ENCODE results near the gene KRTAP21-2.
"Not testable (repeated sequence)": the region's sequence is repeated elsewhere in the genome, so short reads cannot be mapped to it uniquely, and the experiment has no call there.

The KRTAP21-2 gene

DNA sequence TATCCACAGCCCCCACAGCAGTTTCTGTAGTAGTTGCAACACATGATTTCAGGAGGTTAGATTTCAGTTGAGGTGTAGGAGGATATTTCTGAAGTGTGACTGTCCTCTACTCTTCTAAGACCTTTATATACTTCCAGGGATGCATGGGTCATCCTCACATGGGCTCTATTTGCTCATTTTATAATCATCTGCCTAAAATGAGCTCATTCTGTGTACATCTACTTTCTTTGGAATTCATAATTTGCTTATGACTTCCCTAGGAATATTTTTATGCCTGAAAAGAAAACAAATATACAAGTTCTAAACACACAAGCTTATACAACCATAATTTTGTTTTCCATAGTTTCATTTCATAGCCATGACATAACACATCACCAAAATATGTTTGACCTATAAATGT, at the start of gene KRTAP21-2:
TSS of gene KRTAP21-2 (minus strand) at position 101 of the 400 bp plus-strand sequence. CDS start at position 44, 57 bp downstream.
- in situ Hi-C loops (cut with MboI; ENCODE audit: low sequenced_read_pairs): no loop called here

GRCh38 chr21:30793581-30794314, 46.7 kb upstream of the KRTAP21-2 start:
- in situ Hi-C loops (cut with MboI; ENCODE audit: low sequenced_read_pairs): no loop called here

GRCh38 chr21:30779249-30779648, 32.2 kb upstream of the KRTAP21-2 start:
- in situ Hi-C loops (cut with MboI; ENCODE audit: low sequenced_read_pairs): no loop called here

DNA sequence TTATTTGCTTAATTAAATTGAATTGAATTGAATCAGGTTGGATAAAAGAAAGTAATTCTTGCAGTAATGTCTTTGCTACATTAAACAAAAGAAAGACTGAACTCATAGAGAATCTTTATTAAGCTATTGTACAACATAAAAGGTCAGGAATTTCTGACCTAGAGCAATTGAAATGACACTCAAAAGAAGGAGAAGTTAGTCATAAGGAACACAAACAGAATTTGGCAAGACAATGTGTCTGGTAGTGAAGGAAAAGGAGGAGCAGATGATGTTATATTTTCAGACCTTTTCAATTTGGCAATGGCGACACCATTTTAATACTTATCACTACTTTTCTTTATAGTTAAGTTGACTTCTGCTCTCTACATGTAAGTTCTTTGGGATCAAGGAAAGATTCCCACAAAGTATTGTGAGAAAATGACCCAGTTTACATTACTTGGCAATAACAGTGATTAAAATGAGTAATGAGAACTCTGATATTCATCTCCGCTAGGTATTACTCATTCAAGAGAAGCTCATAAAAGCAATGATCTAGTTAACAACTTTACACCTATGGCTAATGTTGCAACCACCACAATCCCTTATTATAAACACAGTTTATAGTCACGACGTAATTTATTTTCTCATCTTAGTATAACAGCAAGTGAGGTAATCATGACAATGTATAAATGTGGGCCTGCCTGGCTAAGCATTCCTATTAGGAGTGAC, 22.8 kb upstream of the KRTAP21-2 start:
- in situ Hi-C loops (cut with MboI; ENCODE audit: low sequenced_read_pairs): no loop called here

- in situ Hi-C loops (cut with MboI; ENCODE audit: low sequenced_read_pairs): no loop called here
These were observed 13.7 kb upstream of the KRTAP21-2 start for GRCh38 chr21:30760776-30761175.

GRCh38 chr21:30758306-30758705, 11.2 kb upstream of the KRTAP21-2 start:
- in situ Hi-C loops (cut with MboI; ENCODE audit: low sequenced_read_pairs): no loop called here

DNA sequence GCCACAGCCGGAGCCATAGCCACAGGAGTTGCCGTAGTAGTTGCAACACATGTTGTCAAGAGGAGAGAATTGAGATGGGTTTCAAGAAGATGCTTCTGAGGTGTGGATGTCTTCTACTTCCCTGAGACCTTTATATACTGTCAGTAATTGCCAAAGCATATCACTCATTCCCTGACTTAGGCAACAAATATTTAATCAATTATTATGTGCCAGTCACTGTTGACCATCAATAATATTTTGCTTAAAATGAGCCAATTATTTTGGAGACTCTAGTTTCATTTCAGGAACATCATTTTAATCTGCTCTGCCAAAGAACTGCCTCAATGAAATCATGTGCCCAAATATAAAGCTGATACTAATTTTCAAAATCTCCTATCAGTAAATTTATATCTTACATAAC, 8.3 kb upstream of the KRTAP21-2 start, which contains the start of gene KRTAP21-1:
TSS of gene KRTAP21-1 (minus strand) at position 101 of the 400 bp plus-strand sequence. CDS start at position 51, 50 bp downstream.
- in situ Hi-C loops (cut with MboI; ENCODE audit: low sequenced_read_pairs): not testable (repeated sequence)

- in situ Hi-C loops (cut with MboI; ENCODE audit: low sequenced_read_pairs): no loop called here
These were observed 6.6 kb downstream of the KRTAP21-2 start for GRCh38 chr21:30740462-30740861.

- in situ Hi-C loops (cut with MboI; ENCODE audit: low sequenced_read_pairs): no loop called here
These were observed 14.0 kb downstream of the KRTAP21-2 start for GRCh38 chr21:30733026-30733425.

DNA sequence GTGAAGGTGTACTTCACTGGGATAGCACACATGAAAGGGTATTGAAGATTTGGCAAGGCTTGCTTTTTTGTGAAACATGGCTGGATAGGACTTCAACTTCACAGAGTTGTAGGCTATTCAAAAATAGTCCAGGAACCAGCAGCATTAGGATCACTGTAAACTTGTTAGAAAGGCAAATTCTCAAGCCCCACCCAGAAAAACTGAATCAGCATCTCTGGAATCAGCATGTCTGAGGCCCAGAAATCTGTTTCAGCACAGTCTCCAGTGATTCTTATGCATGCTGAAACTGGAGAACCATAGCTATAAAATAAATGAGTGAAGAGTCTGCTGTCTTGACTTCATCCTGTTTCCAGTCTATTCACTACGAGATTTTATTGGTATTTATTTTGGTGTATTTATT, 20.3 kb downstream of the KRTAP21-2 start:
- in situ Hi-C loops (cut with MboI; ENCODE audit: low sequenced_read_pairs): no loop called here

DNA sequence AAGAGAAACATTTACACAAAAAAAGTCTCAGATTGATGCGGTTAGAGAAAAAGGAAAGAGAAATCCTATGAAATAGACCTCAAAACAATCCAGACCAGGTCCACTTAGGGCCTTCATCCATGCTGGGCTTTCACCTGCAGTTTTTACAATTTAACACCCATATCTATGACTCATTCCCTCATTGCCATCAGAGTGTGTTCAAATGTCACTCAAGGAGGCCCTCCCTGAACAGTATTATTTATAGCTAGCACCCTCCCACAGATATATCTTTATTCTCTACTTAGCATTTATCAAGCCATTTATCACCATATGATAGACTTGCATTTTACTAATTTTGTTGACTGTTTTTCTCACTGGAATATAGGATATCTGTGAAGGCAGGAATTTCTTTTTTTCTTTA, 27.7 kb downstream of the KRTAP21-2 start:
- in situ Hi-C loops (cut with MboI; ENCODE audit: low sequenced_read_pairs): no loop called here

DNA sequence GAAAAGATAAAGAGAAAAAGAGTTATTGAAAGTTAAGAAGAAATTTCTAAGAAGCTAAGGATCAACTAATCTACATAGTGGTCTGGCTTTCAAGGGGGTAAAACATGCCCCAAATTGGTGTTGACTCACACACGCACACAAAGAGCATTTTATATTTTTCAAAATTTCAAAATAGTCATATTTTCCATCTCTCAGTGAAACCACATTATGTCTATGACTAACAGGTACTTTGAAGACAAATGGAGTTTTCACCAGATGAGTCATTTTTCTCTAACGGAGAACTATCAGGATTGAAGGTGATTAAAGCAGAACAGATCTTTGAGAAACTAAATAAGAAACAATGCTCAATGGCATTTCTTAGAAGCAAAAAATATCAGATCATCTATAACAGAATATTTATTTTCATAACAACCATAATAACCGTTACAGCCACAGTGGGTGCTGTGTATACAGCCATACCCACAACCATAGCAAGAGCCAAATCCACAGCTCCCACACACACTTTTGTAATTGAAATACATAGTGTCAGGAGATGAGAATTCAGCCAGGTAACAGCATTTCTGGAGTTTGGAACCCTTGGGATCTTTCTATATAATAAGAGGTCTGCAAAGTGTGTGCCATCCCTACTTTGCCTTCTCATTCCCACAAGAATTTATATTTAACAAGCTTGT, 28.7 kb downstream of the KRTAP21-2 start, which contains the start of gene KRTAP21-3:
TSS of gene KRTAP21-3 (minus strand) at position 539 of the 671 bp plus-strand sequence. CDS start at position 521, 18 bp downstream.
- in situ Hi-C loops (cut with MboI; ENCODE audit: low sequenced_read_pairs): no loop called here

- in situ Hi-C loops (cut with MboI; ENCODE audit: low sequenced_read_pairs): no loop called here
These were observed 30.0 kb downstream of the KRTAP21-2 start for GRCh38 chr21:30717105-30717504.

DNA sequence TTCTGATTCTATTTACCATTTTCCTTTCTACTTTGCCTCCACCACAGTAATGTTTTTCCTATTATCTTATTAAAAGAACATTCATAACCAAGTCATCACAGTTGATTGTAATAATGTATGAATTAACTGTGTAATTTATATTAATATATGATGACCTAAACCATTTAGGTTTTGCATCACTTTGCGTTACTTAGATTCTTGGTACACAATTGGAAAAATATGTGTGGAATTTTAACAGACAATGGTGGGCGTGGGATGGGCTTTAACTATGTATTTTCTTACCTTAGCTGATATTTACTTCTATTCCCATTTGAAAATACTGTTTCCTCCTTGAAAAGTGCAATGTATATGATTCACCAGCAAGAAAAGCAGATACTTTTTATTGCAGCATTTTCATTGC, 32.1 kb downstream of the KRTAP21-2 start:
- in situ Hi-C loops (cut with MboI; ENCODE audit: low sequenced_read_pairs): no loop called here

DNA sequence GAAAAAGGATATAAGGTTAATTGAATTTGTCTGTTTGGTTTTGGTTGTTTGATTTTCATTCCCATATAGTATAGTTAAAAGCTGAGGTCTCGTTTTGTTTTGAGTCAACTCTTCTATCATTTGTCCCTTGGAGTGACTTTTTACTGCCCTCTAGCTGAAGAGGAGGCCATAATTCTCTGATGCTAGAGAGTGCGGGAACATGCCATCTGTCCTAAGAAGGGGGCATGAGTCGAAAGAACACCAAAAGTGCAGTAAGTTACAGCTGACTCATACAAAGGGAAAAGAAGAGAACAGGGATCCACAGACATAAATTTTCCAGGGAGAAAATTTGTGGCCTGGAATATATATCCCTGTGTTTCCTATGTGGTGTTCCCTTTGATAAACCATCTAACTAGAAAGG, 32.6 kb downstream of the KRTAP21-2 start:
- in situ Hi-C loops (cut with MboI; ENCODE audit: low sequenced_read_pairs): no loop called here

GRCh38 chr21:30713766-30714165, 33.3 kb downstream of the KRTAP21-2 start:
- in situ Hi-C loops (cut with MboI; ENCODE audit: low sequenced_read_pairs): no loop called here

GRCh38 chr21:30710499-30710898, 36.6 kb downstream of the KRTAP21-2 start:
- in situ Hi-C loops (cut with MboI; ENCODE audit: low sequenced_read_pairs): no loop called here

GRCh38 chr21:30707409-30707808, 39.6 kb downstream of the KRTAP21-2 start:
- in situ Hi-C loops (cut with MboI; ENCODE audit: low sequenced_read_pairs): no loop called here

Data from HL-60/S4 treated with phorbol 12-myristate 13-acetate at 8.2 ng/mL for 4 days and 3 days (cell line).